Mucosa of descending colon (tissue), 3 donors: Measurements from ENCODE around the gene PRELP. TPM values are rescaled to one million over a fixed set of nuclear protein-coding genes. Genes with fewer than 3 reads are reported as not detected.
"Not testable (repeated sequence)": the region's sequence is repeated elsewhere in the genome, so short reads cannot be mapped to it uniquely, and the experiment has no call there.

ENCODE experiments used
- ATAC-seq: fragments of 200-7000 bp; cut with Tn5 transposase; one replicate; pipeline ENCODE4 v1.9.1; 2020; ENCODE audit warnings: mild to moderate bottlenecking, moderate library complexity
- DNase-seq, 3 donors: peaks; one replicate each; pipeline ENCODE4 v3.0.0-alpha.2; 2020
- H3K36me3 ChIP-seq: fragments of 200-600 bp; one replicate; pipeline ENCODE4 v1.8.0; 2021; ENCODE audit warnings: low read depth, mild to moderate bottlenecking
- H3K4me1 ChIP-seq: fragments of 200-600 bp; one replicate; pipeline ENCODE4 v1.8.0; 2021; ENCODE audit warnings: low read depth, mild to moderate bottlenecking
- H3K4me3 ChIP-seq: fragments of 200-600 bp; one replicate; pipeline ENCODE4 v1.8.0; 2021; ENCODE audit warnings: mild to moderate bottlenecking
- H3K9me3 ChIP-seq: fragments of 200-600 bp; one replicate; pipeline ENCODE4 v1.8.0; 2021; ENCODE audit warnings: mild to moderate bottlenecking
- intact Hi-C, 2 donors: fragments of 100-400 bp; cut with DNase I in 1 of 2; cut with micrococcal nuclease in 1 of 2; formaldehyde crosslinking; loops; one replicate each; pipeline versions ENCODE4 v1.11.0 to v1.11.1; 2022; cut with DNase I, micrococcal nuclease
- total RNA-seq, 3 donors: library from RNA; stranded (reverse); fragmentation: NEBNext Ultra II Directional in 2 of 3; extraction: Animal tissue kit (Norgen Biotek cat#: 25700) in 2 of 3; gene quantifications; one replicate each; pipeline versions ENCODE4 v1.2.1 to v1.2.4, GENCODE V29; 2021 to 2023
- TF ChIP-seq, protein P1 (sequence below): fragments of 200-600 bp; IDR thresholded peaks from one replicate; pipeline ENCODE4 v1.8.0; 2022; ENCODE audit warnings: antibody characterized with exemption, mild to moderate bottlenecking
- donor health status: DM: no; HTN: no; CAD: no; lungs with moderate emphysema.
- donor health status: DM: no; HTN: no; CAD: no.
- donor health status: DM: no; HTN: yes; CAD: no.

Gene PRELP
- total RNA-seq, 3 donors from 2014 or later, result 5.5 to 174 (median 5.6) TPM

DNA sequence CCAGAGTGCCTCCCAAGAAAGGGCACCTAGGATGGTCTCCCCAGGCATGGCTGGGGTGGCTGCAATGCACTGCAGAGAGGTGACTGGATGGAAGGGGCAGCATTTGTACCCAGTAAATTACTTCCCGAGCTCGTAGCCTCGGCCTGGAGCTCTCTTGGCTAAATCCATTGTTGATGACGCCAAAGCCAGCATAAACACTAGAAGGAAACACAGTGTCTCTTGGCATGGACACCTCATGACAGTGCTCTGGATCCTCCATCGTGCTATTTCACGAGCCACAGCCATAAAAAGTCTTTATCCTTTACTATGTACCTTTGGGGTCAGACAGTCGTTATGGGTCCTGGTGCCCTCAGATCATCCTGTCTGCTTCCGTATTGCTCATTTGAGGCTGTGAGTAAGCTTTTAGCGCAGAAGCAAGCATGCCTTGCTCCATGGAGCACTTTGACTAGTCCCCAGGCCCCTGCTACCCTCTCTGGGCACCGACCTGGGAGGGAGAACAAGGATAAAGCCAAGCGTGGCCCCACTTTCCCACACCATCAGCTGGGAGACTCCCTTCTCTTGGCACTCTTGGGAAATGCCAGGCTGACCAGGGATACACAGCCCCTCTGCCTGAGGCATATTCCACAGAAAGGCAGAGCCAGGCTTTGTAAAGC, 10.3 kb upstream of the PRELP start:
- ATAC-seq, result peak; percentile 39
- TF ChIP-seq, protein P1, sequence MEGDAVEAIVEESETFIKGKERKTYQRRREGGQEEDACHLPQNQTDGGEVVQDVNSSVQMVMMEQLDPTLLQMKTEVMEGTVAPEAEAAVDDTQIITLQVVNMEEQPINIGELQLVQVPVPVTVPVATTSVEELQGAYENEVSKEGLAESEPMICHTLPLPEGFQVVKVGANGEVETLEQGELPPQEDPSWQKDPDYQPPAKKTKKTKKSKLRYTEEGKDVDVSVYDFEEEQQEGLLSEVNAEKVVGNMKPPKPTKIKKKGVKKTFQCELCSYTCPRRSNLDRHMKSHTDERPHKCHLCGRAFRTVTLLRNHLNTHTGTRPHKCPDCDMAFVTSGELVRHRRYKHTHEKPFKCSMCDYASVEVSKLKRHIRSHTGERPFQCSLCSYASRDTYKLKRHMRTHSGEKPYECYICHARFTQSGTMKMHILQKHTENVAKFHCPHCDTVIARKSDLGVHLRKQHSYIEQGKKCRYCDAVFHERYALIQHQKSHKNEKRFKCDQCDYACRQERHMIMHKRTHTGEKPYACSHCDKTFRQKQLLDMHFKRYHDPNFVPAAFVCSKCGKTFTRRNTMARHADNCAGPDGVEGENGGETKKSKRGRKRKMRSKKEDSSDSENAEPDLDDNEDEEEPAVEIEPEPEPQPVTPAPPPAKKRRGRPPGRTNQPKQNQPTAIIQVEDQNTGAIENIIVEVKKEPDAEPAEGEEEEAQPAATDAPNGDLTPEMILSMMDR, result no peak
- intact Hi-C loops, result no loop called here
- no peaks in the 10 kb centered on the region for H3K4me1 ChIP-seq
- DNase-seq, result no peak
- no peak overlapping the region for H3K4me3 ChIP-seq
- no peaks in the 10 kb centered on the region for H3K9me3 ChIP-seq
- no peaks in the 10 kb centered on the region for H3K36me3 ChIP-seq

DNA sequence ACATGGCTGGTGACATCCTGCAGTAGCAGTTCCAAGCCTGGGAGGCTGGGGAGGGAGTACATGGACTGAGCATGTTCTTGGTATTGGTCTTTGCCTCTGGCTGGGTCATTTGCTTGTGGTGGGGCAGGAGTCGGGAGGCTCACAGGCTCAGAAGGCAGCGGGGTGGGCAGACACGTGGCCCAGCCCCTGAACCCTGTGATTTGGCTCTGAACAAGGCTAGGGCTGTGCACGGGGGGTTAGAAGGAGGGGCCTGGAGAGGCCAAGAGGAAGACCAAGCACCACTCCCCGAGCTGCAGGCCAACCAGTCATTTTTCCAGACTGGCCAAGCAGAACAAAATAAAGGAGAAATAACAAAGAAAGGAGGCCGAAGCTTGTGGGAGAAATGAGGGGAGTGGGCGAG, 9.7 kb upstream of the PRELP start:
- DNase-seq (peak in 1 of 3 donors; percentile 59), ATAC-seq (peak; percentile 45)
- no peaks in the 10 kb centered on the region for H3K36me3 ChIP-seq
- no peaks in the 10 kb centered on the region for H3K4me1 ChIP-seq
- TF ChIP-seq, protein P1, result no peak
- intact Hi-C loops, result no loop called here
- H3K9me3 ChIP-seq, result no peaks in the 10 kb centered on the region
- no peak overlapping the region for H3K4me3 ChIP-seq

DNA sequence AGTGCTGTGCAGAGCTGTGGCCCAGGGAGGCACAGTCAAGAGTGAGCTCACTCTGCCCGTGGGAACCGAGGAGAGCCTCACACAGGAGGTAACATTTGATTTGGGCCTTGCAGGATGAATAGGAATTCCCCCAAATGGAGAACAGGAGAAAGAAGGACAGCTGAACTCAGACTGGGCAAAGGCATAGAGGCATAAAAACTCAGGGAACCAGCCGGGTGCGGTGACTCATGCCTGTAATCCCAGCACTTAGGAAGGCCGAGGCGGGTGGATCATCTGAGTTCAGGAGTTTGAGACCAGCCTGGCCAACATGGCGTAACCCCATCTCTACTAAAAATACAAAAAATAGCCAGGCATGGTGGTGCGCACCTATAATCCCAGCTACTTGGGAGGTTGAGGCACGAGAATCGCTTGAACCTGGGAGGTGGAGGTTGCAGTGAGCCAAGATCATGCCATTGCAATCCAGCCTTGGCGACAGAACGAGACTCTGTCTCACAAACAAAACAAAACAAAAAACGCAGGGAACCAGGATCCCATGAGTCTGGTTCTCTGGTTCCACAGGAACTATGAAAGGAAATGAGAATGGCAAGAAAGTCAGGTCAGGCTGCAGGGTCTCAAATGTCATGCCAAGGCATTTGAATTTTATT, 8.6 kb upstream of the PRELP start:
- H3K4me3 ChIP-seq, intact Hi-C loops, H3K36me3 ChIP-seq, H3K4me1 ChIP-seq, ATAC-seq, DNase-seq, H3K9me3 ChIP-seq: not testable (repeated sequence)

DNA sequence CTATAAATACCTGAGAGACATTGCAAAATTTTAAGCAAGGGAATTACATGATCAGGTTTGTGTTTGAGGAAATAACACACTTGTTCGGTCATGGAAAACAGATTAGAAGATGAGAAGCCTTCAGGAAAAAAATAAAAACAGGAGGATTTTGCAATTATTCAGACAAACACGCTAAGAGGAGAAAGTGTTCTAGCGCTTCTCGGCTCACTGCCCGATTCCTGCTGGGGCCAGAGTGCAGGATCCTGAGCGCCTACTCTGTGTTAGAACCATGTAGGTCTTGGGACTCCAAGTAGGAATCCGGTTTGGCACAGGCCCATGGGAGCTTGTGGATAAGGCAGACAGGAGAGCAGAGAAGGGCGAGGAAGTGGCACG, 8.1 kb upstream of the PRELP start:
- Histone ChIP-seq H3K4me3 (no peak overlapping the region), H3K36me3 (no peaks in the 10 kb centered on the region), H3K9me3 (no peaks in the 10 kb centered on the region), H3K4me1 (no peaks in the 10 kb centered on the region)
- DNase-seq (peak in 1 of 3 donors; percentile 59), ATAC-seq (no peak)
- TF ChIP-seq, protein P1, result no peak
- intact Hi-C loops, result no loop called here

DNA sequence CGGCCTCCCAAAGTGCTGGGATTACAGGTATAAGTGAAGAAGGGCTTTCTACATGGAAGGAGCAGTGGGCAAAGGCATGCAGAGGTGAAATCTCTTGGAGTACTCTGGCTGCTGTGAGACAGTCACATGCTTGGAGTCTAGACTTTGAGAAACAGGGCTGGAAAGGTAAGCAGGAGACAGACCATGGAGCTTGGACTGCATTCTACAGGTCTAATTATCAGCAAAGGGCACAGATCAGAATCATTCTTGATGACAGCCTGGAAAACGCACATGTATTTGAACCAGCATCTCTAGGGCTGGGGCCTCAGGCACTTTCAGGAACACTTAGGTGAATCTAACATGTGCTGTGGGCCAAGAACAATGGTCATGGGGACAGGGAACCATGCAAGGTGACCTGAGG, 7.3 kb upstream of the PRELP start:
- H3K4me1 ChIP-seq, result no peaks in the 10 kb centered on the region
- no peak for ATAC-seq
- H3K9me3 ChIP-seq, result no peaks in the 10 kb centered on the region
- H3K4me3 ChIP-seq, result no peak overlapping the region
- no peaks in the 10 kb centered on the region for H3K36me3 ChIP-seq
- TF ChIP-seq, protein P1, result no peak
- DNase-seq, result no peak
- intact Hi-C loops, result no loop called here

DNA sequence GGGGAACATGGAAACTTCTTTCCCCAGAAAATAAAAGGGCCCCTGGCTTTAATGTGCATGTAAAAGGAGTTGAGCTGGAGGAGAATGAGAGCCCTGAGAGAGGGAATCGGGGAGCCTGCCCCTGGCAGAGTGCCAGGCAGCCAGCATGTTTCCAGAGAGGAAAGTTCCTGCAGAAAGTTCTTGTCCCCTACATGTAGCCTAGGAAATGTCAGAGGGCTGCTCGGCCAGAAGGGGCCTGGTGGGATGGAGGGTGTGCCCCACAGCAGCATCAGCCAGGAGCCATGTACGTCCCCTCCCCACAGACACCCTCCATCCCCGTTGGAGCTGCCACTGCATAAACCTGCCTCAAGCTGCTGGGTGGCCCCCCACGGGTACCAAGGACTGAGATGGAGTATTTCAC, 5.4 kb upstream of the PRELP start:
- Histone ChIP-seq H3K4me3 (no peak overlapping the region), H3K4me1 (peaks cover 5% of the 10 kb centered on the region), H3K36me3 (no peaks in the 10 kb centered on the region), H3K9me3 (no peaks in the 10 kb centered on the region)
- intact Hi-C loops, result no loop called here
- ATAC-seq, result no peak
- DNase-seq, result no peak
- TF ChIP-seq, protein P1, result no peak
